Erythroblast (primary cell): ENCODE data around the gene DOK5.

Experiments
- GATA1 ChIP-seq: IDR thresholded peaks from 2 replicates; pipeline ENCODE4 v1.6.1; 2011; ENCODE audit warnings: low read depth, mild to moderate bottlenecking, control low read depth, low read length, moderate library complexity
- POLR2A ChIP-seq: IDR thresholded peaks from 2 replicates; pipeline ENCODE4 v1.6.1; 2011; ENCODE audit warnings: mild to moderate bottlenecking, low read length

- TF ChIP-seq POLR2A: no peak
- TF ChIP-seq GATA1: no peak
These were observed 98.4 kb downstream of the DOK5 start for GRCh38 chr20:54573838-54574237.
